HepG2 (cell line): Measurements from ENCODE around the gene CITED2. TPM values are rescaled to one million over a fixed set of nuclear protein-coding genes. Genes with fewer than 3 reads are reported as not detected.

Experiments
- BCLAF1 ChIP-seq: fragments of 450-650 bp; IDR thresholded peaks from 2 replicates; pipeline ENCODE4 v1.6.1; 2017; ENCODE audit warnings: mild to moderate bottlenecking
- KAT7 ChIP-seq: IDR thresholded peaks from 2 replicates; pipeline ENCODE4 v1.6.1; 2018; ENCODE audit warnings: borderline replicate concordance, missing compliant biosample characterization
- KIAA2018 ChIP-seq: sonication (generic); formaldehyde crosslinking; IDR thresholded peaks from 2 replicates; pipeline ENCODE4 v1.5.0; 2020; ENCODE audit warnings: mild to moderate bottlenecking, missing genetic modification reagents, borderline replicate concordance
- MEIS2 ChIP-seq: sonication (generic); formaldehyde crosslinking; IDR thresholded peaks from 2 replicates; pipeline ENCODE4 v1.9.0; 2021; ENCODE audit warnings: mild to moderate bottlenecking, missing genetic modification reagents
- MTF1 ChIP-seq: sonication (generic); formaldehyde crosslinking; IDR thresholded peaks from 2 replicates; pipeline ENCODE4 v1.5.0; 2020; ENCODE audit warnings: missing genetic modification reagents
- NCOA1 ChIP-seq: sonication (generic); formaldehyde crosslinking; IDR thresholded peaks from 2 replicates; pipeline ENCODE4 v1.9.0; 2021; ENCODE audit warnings: missing genetic modification reagents
- NR2F2 ChIP-seq: IDR thresholded peaks from 2 replicates; pipeline ENCODE4 v1.6.1; 2012; ENCODE audit warnings: low read depth, inconsistent platforms, borderline replicate concordance
- SATB2 ChIP-seq: sonication (generic); formaldehyde crosslinking; IDR thresholded peaks from 2 replicates; pipeline ENCODE4 v1.5.0; 2020; ENCODE audit warnings: missing genetic modification reagents
- STAG1 ChIP-seq: sonication (generic); formaldehyde crosslinking; IDR thresholded peaks from 2 replicates; pipeline ENCODE4 v1.4.0; 2020; ENCODE audit warnings: missing genetic modification reagents
- TEAD3 ChIP-seq: optimal IDR thresholded peaks from 2 replicates; pipeline ENCODE3; 2016; ENCODE audit warnings: borderline replicate concordance
- polyA plus RNA-seq, 8 experiments: library from polyadenylated mRNA; depleted of rRNA in 3 of 8; stranded (reverse) in 7 of 8; unstranded in 1 of 8; fragments of >200 nt; fragmentation: Illumina TruSeq in 4 of 8; extraction: Trizol in 4 of 8; gene quantifications; 2 replicates each; pipeline versions ENCODE4 v1.2.1 to v1.2.3, GENCODE V29; 2011 to 2016; ENCODE audit warnings: low read depth in 4 of 8, missing spikeins in 1 of 8, mixed read lengths in 1 of 8; ENCODE audit not compliant: insufficient read depth in 1 of 8
- total RNA-seq, 5 experiments: library from RNA; depleted of rRNA; stranded (reverse); fragments of >200 nt; fragmentation: Illumina TruSeq; extraction: Trizol; gene quantifications; 2 replicates each; pipeline ENCODE4 v1.2.3, GENCODE V29; 2016; ENCODE audit warnings: low read depth in 1 of 5
- TF ChIP-seq, protein P1 (sequence below): sonication (generic); formaldehyde crosslinking; IDR thresholded peaks from 2 replicates; pipeline ENCODE4 v1.4.0; 2020; ENCODE audit warnings: missing genetic modification reagents
- TF ChIP-seq, protein P2 (sequence below): sonication (generic); formaldehyde crosslinking; IDR thresholded peaks from 2 replicates; pipeline ENCODE4 v1.8.0; 2022; ENCODE audit warnings: low read depth, missing genetic modification reagents

The CITED2 gene
- total and polyA plus RNA-seq, 2 of the 13 experiments (the other 11 are each of a cell fraction or from before 2014, with no cell fraction given), result 17.6 to 57.2 TPM

DNA sequence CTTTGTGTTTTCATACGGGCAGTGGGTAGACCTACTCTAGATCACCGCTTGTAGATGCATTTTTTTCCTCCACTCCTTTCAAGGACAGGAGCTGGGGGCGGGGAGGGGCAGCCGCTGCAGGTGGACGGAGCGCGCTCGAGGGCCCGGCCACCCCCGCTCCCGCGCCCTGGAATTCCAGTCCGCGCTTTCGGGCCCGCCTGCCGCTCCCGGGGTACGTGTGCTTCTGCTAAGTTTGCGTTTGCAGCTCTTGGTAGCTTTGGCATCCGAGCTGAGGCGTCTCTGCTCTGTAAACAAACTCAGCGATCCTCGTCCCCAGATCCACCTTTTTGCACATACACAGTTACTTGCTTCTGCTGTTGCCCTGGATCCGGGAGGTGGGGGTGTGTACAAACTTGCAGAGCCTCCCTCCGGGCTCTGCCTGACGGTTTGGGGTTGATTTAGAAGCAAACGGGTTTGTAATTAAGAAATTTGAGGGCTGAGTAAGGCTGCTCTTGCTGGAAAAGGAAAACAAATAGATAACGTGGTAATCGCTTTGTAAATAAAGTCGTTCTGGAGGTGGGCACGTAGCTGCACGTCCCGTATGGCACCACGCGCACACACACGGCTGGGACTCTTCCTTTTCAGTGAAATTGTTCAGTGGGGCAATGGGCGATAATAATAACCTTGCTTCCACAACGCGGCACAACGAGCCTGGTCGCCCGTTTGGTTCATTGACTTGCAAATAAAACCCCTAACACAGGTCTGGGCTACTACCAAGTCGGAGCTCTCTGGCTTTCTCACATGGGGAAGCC lies 973 bp upstream of the CITED2 start (continued):
- no peak for TF ChIP-seq KIAA2018 (CRISPR knock-in tag)
- no peak for TF ChIP-seq BCLAF1
- TF ChIP-seq STAG1 (CRISPR knock-in tag), result peak; percentile 50; the same call in 1 of the 2 replicates
- TF ChIP-seq, protein P1, sequence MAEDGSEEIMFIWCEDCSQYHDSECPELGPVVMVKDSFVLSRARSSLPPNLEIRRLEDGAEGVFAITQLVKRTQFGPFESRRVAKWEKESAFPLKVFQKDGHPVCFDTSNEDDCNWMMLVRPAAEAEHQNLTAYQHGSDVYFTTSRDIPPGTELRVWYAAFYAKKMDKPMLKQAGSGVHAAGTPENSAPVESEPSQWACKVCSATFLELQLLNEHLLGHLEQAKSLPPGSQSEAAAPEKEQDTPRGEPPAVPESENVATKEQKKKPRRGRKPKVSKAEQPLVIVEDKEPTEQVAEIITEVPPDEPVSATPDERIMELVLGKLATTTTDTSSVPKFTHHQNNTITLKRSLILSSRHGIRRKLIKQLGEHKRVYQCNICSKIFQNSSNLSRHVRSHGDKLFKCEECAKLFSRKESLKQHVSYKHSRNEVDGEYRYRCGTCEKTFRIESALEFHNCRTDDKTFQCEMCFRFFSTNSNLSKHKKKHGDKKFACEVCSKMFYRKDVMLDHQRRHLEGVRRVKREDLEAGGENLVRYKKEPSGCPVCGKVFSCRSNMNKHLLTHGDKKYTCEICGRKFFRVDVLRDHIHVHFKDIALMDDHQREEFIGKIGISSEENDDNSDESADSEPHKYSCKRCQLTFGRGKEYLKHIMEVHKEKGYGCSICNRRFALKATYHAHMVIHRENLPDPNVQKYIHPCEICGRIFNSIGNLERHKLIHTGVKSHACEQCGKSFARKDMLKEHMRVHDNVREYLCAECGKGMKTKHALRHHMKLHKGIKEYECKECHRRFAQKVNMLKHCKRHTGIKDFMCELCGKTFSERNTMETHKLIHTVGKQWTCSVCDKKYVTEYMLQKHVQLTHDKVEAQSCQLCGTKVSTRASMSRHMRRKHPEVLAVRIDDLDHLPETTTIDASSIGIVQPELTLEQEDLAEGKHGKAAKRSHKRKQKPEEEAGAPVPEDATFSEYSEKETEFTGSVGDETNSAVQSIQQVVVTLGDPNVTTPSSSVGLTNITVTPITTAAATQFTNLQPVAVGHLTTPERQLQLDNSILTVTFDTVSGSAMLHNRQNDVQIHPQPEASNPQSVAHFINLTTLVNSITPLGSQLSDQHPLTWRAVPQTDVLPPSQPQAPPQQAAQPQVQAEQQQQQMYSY (CRISPR knock-in tag), result peak; percentile 98
- peak; percentile 40; the same call in 1 of the 2 replicates for TF ChIP-seq NR2F2
- peak; percentile 36; the same call in 1 of the 2 replicates for TF ChIP-seq KAT7 (CRISPR knock-in tag)
- TF ChIP-seq MTF1 (CRISPR knock-in tag), result no peak
- TF ChIP-seq, protein P2, sequence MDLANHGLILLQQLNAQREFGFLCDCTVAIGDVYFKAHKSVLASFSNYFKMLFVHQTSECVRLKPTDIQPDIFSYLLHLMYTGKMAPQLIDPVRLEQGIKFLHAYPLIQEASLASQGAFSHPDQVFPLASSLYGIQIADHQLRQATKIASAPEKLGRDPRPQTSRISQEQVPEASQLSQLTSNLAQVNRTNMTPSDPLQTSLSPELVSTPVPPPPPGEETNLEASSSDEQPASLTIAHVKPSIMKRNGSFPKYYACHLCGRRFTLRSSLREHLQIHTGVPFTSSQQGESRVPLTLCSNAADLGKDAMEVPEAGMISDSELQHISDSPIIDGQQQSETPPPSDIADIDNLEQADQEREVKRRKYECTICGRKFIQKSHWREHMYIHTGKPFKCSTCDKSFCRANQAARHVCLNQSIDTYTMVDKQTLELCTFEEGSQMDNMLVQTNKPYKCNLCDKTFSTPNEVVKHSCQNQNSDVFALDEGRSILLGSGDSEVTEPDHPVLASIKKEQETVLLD (CRISPR knock-in tag), result no peak
- peak; percentile 83 for TF ChIP-seq MEIS2 (CRISPR knock-in tag)
- TF ChIP-seq TEAD3 (CRISPR knock-in tag), result peak; percentile 90
- peak; percentile 79 for TF ChIP-seq NCOA1 (CRISPR knock-in tag)
- 0 out of 2 replicates have a peak, but pooled peaks have one; percentile 19 for TF ChIP-seq SATB2
